ENCODE data around the gene RIPPLY3. TPM values are rescaled to one million over a fixed set of nuclear protein-coding genes. Genes with fewer than 3 reads are reported as not detected.

The RIPPLY3 gene
- total RNA-seq, 2 experiments from 2014 or later = 0.26 to 0.27 TPM

DNA sequence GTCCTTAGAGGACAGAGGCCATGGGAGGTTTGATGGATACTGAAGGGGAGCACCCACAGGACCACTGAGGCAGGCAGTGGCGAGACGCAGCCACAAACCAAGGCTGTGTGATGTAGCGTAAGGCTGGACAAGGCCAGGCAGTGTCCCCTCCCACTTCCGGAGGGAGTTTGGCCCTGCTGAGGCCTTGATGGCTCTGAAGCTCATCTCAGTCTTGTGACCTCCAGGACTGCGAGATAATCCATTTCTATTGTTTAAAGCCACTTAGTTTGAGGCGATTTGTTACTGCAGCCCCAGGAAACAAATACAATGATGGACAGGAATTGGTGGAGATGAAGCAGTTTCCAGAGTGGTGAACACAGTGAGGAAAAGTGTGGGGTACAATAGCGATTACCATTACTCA is 51.1 kb downstream of the RIPPLY3 start:
- H3K4me1 Mint-ChIP-seq (ENCODE audit: low read depth) = no peaks in the 10 kb centered on the region
- no peak overlapping the region for H3K4me3 Mint-ChIP-seq
- DNase-seq = no peak
- H3K9me3 Mint-ChIP-seq = no peaks in the 10 kb centered on the region
- ChIA-PET CTCF (no interaction called here), POLR2A (no interaction called here)
- no peaks in the 10 kb centered on the region for H3K27me3 Mint-ChIP-seq
- no peak overlapping the region for H3K27ac Mint-ChIP-seq
- H3K36me3 Mint-ChIP-seq = no peaks in the 10 kb centered on the region
- intact Hi-C loops (cut with micrococcal nuclease) = no loop called here

DNA sequence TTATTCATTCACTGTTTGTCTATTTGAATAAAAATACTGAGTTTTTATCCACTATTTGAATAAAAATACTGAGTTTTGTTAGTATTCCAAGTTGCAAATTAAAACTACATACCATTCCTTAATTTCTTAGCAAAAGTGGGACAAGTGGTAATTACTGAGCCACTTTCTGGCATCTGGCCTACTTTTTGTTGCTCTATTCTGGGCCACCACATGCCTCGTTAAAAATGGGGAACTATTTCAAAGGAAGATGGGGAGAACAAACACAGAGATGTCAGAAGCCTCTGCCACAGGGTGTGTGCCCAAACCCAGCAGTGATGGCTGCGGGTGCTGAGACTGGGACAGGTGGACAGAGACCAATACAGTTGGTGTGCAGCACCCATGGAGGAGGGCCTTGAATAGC is 51.8 kb downstream of the RIPPLY3 start:
- H3K4me3 Mint-ChIP-seq = no peak overlapping the region
- no peaks in the 10 kb centered on the region for H3K9me3 Mint-ChIP-seq
- no peak overlapping the region for H3K27ac Mint-ChIP-seq
- CTCF ChIA-PET = no interaction called here
- no peak for DNase-seq
- intact Hi-C loops (cut with micrococcal nuclease) = no loop called here
- POLR2A ChIA-PET = no interaction called here
- no peaks in the 10 kb centered on the region for H3K4me1 Mint-ChIP-seq (ENCODE audit: low read depth)
- no peaks in the 10 kb centered on the region for H3K27me3 Mint-ChIP-seq
- no peaks in the 10 kb centered on the region for H3K36me3 Mint-ChIP-seq

DNA sequence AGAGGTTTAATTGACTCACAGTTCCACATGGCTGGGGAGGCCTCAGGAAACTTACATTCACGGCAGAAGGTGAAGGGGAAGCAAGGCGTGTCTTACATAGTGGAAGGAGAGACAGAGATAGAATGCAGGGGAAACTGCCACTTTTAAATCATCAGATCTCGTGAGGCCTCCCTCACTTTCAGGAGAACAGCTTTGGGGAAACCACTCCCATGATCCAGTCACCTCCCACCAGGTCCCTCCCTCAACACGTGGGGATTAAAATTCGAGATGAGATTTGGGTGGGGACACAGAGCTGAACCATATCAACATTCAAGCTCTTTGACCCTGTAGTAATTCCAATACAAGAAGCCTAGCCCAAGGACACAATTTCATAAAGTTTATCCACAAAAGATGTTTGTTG is 52.7 kb downstream of the RIPPLY3 start:
- Mint-ChIP-seq H3K4me1 (ENCODE audit: low read depth) (no peaks in the 10 kb centered on the region), H3K27ac (no peak overlapping the region), H3K9me3 (no peaks in the 10 kb centered on the region), H3K4me3 (no peak overlapping the region), H3K27me3 (no peaks in the 10 kb centered on the region), H3K36me3 (no peaks in the 10 kb centered on the region)
- ChIA-PET CTCF (no interaction called here), POLR2A (no interaction called here)
- intact Hi-C loops (cut with micrococcal nuclease) = no loop called here
- no peak for DNase-seq

DNA sequence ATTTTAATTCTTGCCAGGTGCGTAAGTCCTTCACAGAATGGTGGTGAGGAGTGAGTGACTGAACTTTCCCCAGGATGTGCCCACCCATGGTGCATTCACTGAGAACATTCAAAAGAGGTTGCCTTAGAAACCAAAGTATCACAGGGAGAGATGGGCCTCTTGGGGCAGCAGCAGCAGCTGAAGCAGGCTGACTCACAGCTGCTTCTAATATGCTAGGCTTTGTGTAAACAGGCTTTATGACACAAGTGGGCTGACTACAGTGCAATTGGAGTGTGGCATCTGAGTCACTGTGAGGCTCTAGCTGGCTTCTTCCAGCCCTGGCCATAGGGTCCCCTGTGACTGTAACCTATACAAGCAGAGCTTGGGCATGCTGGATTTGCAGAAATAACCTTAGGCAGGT is 53.8 kb downstream of the RIPPLY3 start:
- Mint-ChIP-seq H3K4me1 (ENCODE audit: low read depth) (no peaks in the 10 kb centered on the region), H3K9me3 (no peaks in the 10 kb centered on the region), H3K27me3 (no peaks in the 10 kb centered on the region), H3K4me3 (no peak overlapping the region), H3K36me3 (no peaks in the 10 kb centered on the region), H3K27ac (no peak overlapping the region)
- intact Hi-C loops (cut with micrococcal nuclease) = no loop called here
- DNase-seq = peak; percentile 43
- CTCF ChIA-PET = no interaction called here
- POLR2A ChIA-PET = no interaction called here

DNA sequence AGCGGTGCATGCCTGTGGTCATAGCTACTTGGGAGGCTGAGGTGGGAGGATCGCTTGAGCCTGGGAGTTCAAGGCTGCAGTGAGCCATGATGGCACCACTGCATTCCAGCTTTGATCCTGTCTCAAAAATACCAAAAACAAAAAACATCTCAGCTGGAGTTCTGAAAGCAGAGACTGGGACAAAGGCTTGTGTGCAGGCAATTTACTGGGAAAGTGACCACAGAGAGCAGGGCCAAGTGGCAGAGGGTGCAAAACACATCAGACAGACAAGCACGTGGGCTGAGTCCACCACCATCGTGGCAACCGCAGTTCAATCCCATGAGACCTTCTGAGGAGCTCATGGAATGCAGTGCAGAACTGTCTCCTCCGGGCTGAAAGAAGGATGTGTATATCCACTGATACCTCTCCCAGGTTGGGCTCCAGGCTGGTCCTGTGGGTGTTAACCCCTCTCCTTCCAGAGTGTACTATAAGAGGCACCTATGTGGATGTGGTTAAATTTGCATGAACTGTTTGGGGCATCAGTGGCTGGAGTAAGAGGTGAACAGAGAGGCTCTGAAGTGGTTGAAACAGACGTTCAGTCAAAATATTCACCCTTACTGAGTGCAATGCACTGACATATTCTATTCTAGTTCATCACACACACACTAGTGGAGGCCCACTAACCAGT is 55.6 kb downstream of the RIPPLY3 start:
- H3K4me1 Mint-ChIP-seq (ENCODE audit: low read depth) = no peaks in the 10 kb centered on the region
- no peak overlapping the region for H3K27ac Mint-ChIP-seq
- CTCF ChIA-PET = no interaction called here
- no peak overlapping the region for H3K4me3 Mint-ChIP-seq
- peaks cover 3% of the 10 kb centered on the region for H3K36me3 Mint-ChIP-seq
- no peak for DNase-seq
- H3K27me3 Mint-ChIP-seq = no peaks in the 10 kb centered on the region
- intact Hi-C loops (cut with micrococcal nuclease) = no loop called here
- no peaks in the 10 kb centered on the region for H3K9me3 Mint-ChIP-seq
- POLR2A ChIA-PET = no interaction called here

DNA sequence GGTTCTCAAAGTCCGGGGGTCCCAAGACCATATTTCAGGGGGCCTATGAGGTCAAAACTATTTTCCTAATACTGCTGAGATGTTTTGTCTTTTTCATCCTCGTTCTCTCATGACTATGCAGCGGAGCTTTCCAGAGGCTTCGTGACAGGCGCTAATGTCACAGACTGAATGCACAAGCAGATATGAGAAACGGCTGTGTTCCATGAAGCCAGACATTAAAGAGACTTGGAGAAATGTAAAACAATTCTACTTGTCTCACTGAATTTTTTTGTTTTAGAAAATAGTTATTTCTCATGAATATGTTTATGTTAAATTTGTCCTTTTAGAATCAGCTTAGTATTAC is 56.1 kb downstream of the RIPPLY3 start:
- Mint-ChIP-seq H3K27ac (no peak overlapping the region), H3K4me1 (ENCODE audit: low read depth) (no peaks in the 10 kb centered on the region), H3K36me3 (peaks cover 3% of the 10 kb centered on the region), H3K9me3 (no peaks in the 10 kb centered on the region), H3K27me3 (no peaks in the 10 kb centered on the region), H3K4me3 (no peak overlapping the region)
- ChIA-PET POLR2A (no interaction called here), CTCF (no interaction called here)
- DNase-seq = no peak
- intact Hi-C loops (cut with micrococcal nuclease) = no loop called here

DNA sequence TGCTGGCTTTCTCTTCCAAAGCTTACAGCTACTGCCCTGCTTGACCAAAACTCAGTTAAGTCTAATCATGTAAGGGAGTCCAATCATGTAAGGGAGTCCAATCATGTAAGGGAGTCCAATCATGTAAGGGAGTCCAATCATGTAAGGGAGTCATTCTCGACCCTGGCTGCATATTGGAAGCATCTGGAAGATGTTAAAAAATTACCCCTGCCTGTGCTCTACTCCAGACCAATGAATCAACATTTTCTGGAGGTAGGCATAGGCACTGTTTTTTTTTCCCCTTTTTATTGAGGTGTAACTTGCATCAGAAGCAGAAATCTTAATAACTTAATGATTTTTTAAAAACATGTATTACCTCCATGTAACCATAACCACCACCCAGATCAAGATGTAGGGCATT is 56.9 kb downstream of the RIPPLY3 start:
- CTCF ChIA-PET = no interaction called here
- DNase-seq = no peak
- H3K27me3 Mint-ChIP-seq = no peaks in the 10 kb centered on the region
- H3K27ac Mint-ChIP-seq = no peak overlapping the region
- no peaks in the 10 kb centered on the region for H3K9me3 Mint-ChIP-seq
- intact Hi-C loops (cut with micrococcal nuclease) = no loop called here
- POLR2A ChIA-PET = no interaction called here
- no peak overlapping the region for H3K4me3 Mint-ChIP-seq
- H3K4me1 Mint-ChIP-seq (ENCODE audit: low read depth) = no peaks in the 10 kb centered on the region
- H3K36me3 Mint-ChIP-seq = peaks cover 4% of the 10 kb centered on the region

DNA sequence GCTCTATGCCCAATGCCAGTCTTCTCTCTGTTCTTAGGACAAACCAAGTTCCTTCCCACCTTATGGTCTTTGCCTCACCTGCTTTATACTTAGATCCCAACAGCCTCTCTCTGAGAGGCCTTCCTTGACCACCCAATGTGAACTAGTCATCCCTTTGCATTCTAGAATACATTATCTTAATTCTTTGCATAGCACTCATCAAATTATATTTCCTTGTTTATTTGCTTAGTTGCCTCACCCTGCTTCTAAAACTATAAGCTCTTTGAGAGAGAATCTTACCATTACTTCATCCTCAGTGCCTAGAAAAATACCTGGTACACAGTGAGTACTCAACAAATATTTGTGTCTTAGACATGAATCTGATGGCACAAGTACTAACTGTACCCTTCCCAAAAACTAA is 58.3 kb downstream of the RIPPLY3 start:
- no peak overlapping the region for H3K4me3 Mint-ChIP-seq
- no peak for DNase-seq
- ChIA-PET POLR2A (no interaction called here), CTCF (no interaction called here)
- no peaks in the 10 kb centered on the region for H3K9me3 Mint-ChIP-seq
- intact Hi-C loops (cut with micrococcal nuclease) = no loop called here
- peaks cover 1% of the 10 kb centered on the region for H3K4me1 Mint-ChIP-seq (ENCODE audit: low read depth)
- H3K36me3 Mint-ChIP-seq = peaks cover 9% of the 10 kb centered on the region
- no peak overlapping the region for H3K27ac Mint-ChIP-seq
- H3K27me3 Mint-ChIP-seq = no peaks in the 10 kb centered on the region

DNA sequence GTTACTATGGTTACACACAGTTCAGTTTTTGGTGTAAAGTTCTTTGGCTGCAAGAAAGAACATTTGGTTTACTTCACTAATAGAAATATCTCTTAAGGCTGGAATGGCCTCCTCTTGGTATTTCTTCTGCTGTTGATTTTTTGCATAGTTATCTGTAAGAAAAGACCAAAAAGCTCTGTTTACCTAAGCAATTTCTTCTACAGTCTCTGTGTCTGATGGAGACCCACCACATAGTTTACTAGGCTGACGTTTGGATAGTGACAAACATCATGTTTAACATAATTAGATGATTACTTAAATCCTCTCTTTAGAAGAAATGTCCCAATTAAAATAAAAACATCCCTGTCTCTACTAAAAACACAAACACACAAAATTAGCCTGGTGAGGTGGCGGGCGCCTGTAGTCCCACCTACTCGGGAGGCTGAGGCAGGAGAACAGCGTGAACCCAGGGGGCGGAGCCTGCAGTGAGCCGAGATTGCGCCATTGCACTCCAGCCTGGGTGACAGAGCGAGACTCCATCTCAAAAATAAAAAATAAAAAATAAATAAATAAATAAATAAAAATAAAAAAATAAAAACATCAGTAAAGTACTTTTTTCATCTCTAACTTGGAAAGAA is 59.2 kb downstream of the RIPPLY3 start:
- POLR2A ChIA-PET = no interaction called here
- intact Hi-C loops (cut with micrococcal nuclease) = no loop called here

More for the DNA sequence above, 59.2 kb downstream of the RIPPLY3 start:
- CTCF ChIA-PET = no interaction called here
- Mint-ChIP-seq H3K9me3 (no peaks in the 10 kb centered on the region), H3K4me1 (ENCODE audit: low read depth) (peaks cover 6% of the 10 kb centered on the region), H3K36me3 (peaks cover 13% of the 10 kb centered on the region), H3K27me3 (no peaks in the 10 kb centered on the region), H3K4me3 (no peak overlapping the region), H3K27ac (no peak overlapping the region)
- DNase-seq = no peak

Other genes starting within 250 kb of the RIPPLY3 start
- 10 to 100 TPM; 12.7 to 17.5 TPM for gene HLCS, start 40.0 kb upstream of the RIPPLY3 start, total RNA-seq
- 10 to 100 TPM; 19.2 to 21.2 TPM for gene PIGP, start 66.4 kb downstream of the RIPPLY3 start, total RNA-seq
- 10 to 100 TPM; 63.1 to 65.6 TPM for gene TTC3, start 66.6 kb downstream of the RIPPLY3 start, total RNA-seq

All from activated CD4-positive, alpha-beta memory T cell treated with anti-CD3 and anti-CD28 coated beads for 36 hours (primary cell).